Measurements from ENCODE around the gene SPATS2.

The SPATS2 gene

DNA sequence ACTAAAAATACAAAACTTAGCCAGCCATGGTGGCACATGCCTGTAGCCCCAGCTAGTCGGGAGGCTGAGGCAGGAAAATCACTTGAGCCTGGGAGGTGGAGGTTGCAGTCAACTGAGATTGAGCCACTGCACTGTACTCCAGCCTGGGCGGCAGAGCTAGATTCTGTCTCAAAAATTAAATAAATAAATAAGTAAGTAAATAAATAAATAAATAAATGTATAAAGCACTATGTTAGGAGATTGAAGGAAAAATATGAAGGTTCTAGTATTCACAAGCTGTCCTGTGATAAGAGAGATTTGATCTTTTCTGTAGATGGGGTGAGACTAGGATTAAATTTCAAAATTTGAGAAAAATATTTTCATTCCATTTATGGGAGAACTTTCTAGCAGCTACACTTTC lies 14.9 kb upstream of the SPATS2 start (continued):
- TF ChIP-seq OSR2 (tag by site-specific recombination; IDR thresholded peaks at IDR 0.05) (no peak), ZBTB17 (tag by site-specific recombination; IDR thresholded peaks at IDR 0.05) (no peak), BCL11A (tag by site-specific recombination; IDR thresholded peaks at IDR 0.05; ENCODE audit: low read depth) (no peak), ZNF571 (tag by site-specific recombination; IDR thresholded peaks at IDR 0.05) (no peak), BCL11B (tag by site-specific recombination; IDR thresholded peaks at IDR 0.05; ENCODE audit: low read depth) (no peak), SP7 (tag by site-specific recombination; IDR thresholded peaks at IDR 0.05) (no peak), ZNF624 (tag by site-specific recombination; IDR thresholded peaks at IDR 0.05) (no peak), ZNF660 (tag by site-specific recombination; IDR thresholded peaks at IDR 0.05) (no peak), ZNF214 (tag by site-specific recombination; IDR thresholded peaks at IDR 0.05; ENCODE audit: borderline replicate concordance) (no peak; the same call in 1 of the 2 replicates), ZNF701 (tag by site-specific recombination; IDR thresholded peaks at IDR 0.05) (no peak), ZNF394 (tag by site-specific recombination; IDR thresholded peaks at IDR 0.05; ENCODE audit: borderline replicate concordance) (peak; percentile 91), ZBTB7A (tag by site-specific recombination; IDR thresholded peaks at IDR 0.05; ENCODE audit: low read depth) (no peak), ZNF561 (tag by site-specific recombination; IDR thresholded peaks at IDR 0.05; ENCODE audit: borderline replicate concordance) (no peak), GLI2 (tag by site-specific recombination; IDR thresholded peaks at IDR 0.05; ENCODE audit: borderline replicate concordance, low read depth) (peak; percentile 52; the same call in 1 of the 2 replicates), ZNF549 (tag by site-specific recombination; IDR thresholded peaks at IDR 0.05) (no peak), ZNF623 (tag by site-specific recombination; IDR thresholded peaks at IDR 0.05) (peak; percentile 69), ZNF114 (tag by site-specific recombination; IDR thresholded peaks at IDR 0.05) (no peak), ZNF146 (tag by site-specific recombination; IDR thresholded peaks at IDR 0.05) (no peak), HOXC10 (CRISPR knock-in tag; IDR thresholded peaks at IDR 0.05) (no peak), ZBTB20 (tag by site-specific recombination; IDR thresholded peaks at IDR 0.05) (no peak), ZNF677 (tag by site-specific recombination; IDR thresholded peaks at IDR 0.05) (no peak), ZNF248 (tag by site-specific recombination; IDR thresholded peaks at IDR 0.05) (no peak), ZNF791 (tag by site-specific recombination; IDR thresholded peaks at IDR 0.05) (peak; percentile 78; the same call in 1 of the 2 replicates), ZNF747 (tag by site-specific recombination; IDR thresholded peaks at IDR 0.05) (no peak), ZNF776 (tag by site-specific recombination; IDR thresholded peaks at IDR 0.05; ENCODE audit: borderline replicate concordance) (no peak), ZNF23 (tag by site-specific recombination; IDR thresholded peaks at IDR 0.05; ENCODE audit: borderline replicate concordance) (no peak), SP2 (tag by site-specific recombination; IDR thresholded peaks at IDR 0.05) (no peak), ZNF202 (tag by site-specific recombination; IDR thresholded peaks at IDR 0.05; ENCODE audit: borderline replicate concordance) (0 out of 2 replicates have a peak, but pooled peaks have one; percentile 65), GLI4 (tag by site-specific recombination; IDR thresholded peaks at IDR 0.05) (no peak), SCRT1 (tag by site-specific recombination; IDR thresholded peaks at IDR 0.05; ENCODE audit: borderline replicate concordance) (no peak)
- TF ChIP-seq, protein P1, sequence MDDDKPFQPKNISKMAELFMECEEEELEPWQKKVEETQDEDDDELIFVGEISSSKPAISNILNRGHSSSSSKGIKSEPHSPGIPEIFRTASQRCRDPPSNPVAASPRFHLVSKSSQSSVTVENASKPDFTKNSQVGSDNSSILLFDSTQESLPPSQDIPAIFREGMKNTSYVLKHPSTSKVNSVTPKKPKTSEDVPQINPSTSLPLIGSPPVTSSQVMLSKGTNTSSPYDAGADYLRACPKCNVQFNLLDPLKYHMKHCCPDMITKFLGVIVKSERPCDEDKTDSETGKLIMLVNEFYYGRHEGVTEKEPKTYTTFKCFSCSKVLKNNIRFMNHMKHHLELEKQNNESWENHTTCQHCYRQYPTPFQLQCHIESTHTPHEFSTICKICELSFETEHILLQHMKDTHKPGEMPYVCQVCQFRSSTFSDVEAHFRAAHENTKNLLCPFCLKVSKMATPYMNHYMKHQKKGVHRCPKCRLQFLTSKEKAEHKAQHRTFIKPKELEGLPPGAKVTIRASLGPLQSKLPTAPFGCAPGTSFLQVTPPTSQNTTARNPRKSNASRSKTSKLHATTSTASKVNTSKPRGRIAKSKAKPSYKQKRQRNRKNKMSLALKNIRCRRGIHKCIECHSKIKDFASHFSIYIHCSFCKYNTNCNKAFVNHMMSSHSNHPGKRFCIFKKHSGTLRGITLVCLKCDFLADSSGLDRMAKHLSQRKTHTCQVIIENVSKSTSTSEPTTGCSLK (tag by site-specific recombination; IDR thresholded peaks at IDR 0.05), result no peak
- TF ChIP-seq, protein P2, sequence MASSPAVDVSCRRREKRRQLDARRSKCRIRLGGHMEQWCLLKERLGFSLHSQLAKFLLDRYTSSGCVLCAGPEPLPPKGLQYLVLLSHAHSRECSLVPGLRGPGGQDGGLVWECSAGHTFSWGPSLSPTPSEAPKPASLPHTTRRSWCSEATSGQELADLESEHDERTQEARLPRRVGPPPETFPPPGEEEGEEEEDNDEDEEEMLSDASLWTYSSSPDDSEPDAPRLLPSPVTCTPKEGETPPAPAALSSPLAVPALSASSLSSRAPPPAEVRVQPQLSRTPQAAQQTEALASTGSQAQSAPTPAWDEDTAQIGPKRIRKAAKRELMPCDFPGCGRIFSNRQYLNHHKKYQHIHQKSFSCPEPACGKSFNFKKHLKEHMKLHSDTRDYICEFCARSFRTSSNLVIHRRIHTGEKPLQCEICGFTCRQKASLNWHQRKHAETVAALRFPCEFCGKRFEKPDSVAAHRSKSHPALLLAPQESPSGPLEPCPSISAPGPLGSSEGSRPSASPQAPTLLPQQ (tag by site-specific recombination; IDR thresholded peaks at IDR 0.05), result no peak
- TF ChIP-seq, protein P3, sequence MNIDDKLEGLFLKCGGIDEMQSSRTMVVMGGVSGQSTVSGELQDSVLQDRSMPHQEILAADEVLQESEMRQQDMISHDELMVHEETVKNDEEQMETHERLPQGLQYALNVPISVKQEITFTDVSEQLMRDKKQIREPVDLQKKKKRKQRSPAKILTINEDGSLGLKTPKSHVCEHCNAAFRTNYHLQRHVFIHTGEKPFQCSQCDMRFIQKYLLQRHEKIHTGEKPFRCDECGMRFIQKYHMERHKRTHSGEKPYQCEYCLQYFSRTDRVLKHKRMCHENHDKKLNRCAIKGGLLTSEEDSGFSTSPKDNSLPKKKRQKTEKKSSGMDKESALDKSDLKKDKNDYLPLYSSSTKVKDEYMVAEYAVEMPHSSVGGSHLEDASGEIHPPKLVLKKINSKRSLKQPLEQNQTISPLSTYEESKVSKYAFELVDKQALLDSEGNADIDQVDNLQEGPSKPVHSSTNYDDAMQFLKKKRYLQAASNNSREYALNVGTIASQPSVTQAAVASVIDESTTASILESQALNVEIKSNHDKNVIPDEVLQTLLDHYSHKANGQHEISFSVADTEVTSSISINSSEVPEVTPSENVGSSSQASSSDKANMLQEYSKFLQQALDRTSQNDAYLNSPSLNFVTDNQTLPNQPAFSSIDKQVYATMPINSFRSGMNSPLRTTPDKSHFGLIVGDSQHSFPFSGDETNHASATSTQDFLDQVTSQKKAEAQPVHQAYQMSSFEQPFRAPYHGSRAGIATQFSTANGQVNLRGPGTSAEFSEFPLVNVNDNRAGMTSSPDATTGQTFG (tag by site-specific recombination; IDR thresholded peaks at IDR 0.05; ENCODE audit: borderline replicate concordance), result no peak
- TF ChIP-seq, protein P4, sequence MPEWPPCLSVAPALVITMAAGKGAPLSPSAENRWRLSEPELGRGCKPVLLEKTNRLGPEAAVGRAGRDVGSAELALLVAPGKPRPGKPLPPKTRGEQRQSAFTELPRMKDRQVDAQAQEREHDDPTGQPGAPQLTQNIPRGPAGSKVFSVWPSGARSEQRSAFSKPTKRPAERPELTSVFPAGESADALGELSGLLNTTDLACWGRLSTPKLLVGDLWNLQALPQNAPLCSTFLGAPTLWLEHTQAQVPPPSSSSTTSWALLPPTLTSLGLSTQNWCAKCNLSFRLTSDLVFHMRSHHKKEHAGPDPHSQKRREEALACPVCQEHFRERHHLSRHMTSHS (tag by site-specific recombination; IDR thresholded peaks at IDR 0.05), result no peak
